Medulla oblongata (tissue), 1 donor: Measurements from ENCODE around the gene MCF2L.
"Not testable (repeated sequence)": the region's sequence is repeated elsewhere in the genome, so short reads cannot be mapped to it uniquely, and the experiment has no call there.

Experiments used
- DNase-seq: peaks from one replicate; pipeline ENCODE4 v3.0.0-alpha.2; 2015; ENCODE audit errors: extremely low spot score

The MCF2L gene

GRCh38 chr13:113064534-113065405, 95.8 kb downstream of the MCF2L start:
- no peak for DNase-seq

- DNase-seq, result no peak
These were observed 96.6 kb downstream of the MCF2L start for GRCh38 chr13:113065406-113066141.

GRCh38 chr13:113066142-113066455, 97.1 kb downstream of the MCF2L start:
- no peak for DNase-seq

- DNase-seq, result no peak
These were observed 97.7 kb downstream of the MCF2L start for GRCh38 chr13:113066746-113067145.

- DNase-seq, result no peak
These were observed 101.1 kb downstream of the MCF2L start for GRCh38 chr13:113069861-113070805.

- DNase-seq, result no peak
These were observed 101.8 kb downstream of the MCF2L start for GRCh38 chr13:113070855-113071254.

- DNase-seq, result no peak
These were observed 103.4 kb downstream of the MCF2L start for GRCh38 chr13:113072376-113072775.

GRCh38 chr13:113073942-113074341, 104.9 kb downstream of the MCF2L start:
- DNase-seq, result no peak

GRCh38 chr13:113074401-113074800, 105.4 kb downstream of the MCF2L start:
- no peak for DNase-seq

GRCh38 chr13:113074876-113075275, 105.9 kb downstream of the MCF2L start:
- DNase-seq, result no peak

GRCh38 chr13:113075711-113076110, 106.7 kb downstream of the MCF2L start:
- DNase-seq, result no peak

- no peak for DNase-seq
These were observed 107.8 kb downstream of the MCF2L start for GRCh38 chr13:113076681-113077401.

GRCh38 chr13:113077566-113077952, 108.5 kb downstream of the MCF2L start:
- no peak for DNase-seq

GRCh38 chr13:113077953-113078901, 109.2 kb downstream of the MCF2L start:
- no peak for DNase-seq

- DNase-seq, result peak; percentile 62
These were observed 110.1 kb downstream of the MCF2L start for GRCh38 chr13:113078902-113079780.

GRCh38 chr13:113079781-113080080, 110.7 kb downstream of the MCF2L start:
- DNase-seq, result not testable (repeated sequence)

GRCh38 chr13:113080361-113080831, 111.4 kb downstream of the MCF2L start:
- DNase-seq, result no peak

- DNase-seq, result no peak
These were observed 112.0 kb downstream of the MCF2L start for GRCh38 chr13:113080901-113081521.
